Caco-2 (cell line): ENCODE data around the gene COQ9. TPM values are rescaled to one million over a fixed set of nuclear protein-coding genes. Genes with fewer than 3 reads are reported as not detected.

ENCODE experiments used
- BruUV-seq: library from RNA; stranded (reverse); fragments of 400-500 nt; replicated peaks from 2 replicates; lab custom pipeline; 2021; lab: Mats Ljungman, UMichigan
- CTCF ChIA-PET: fragments of 300-600 bp; sonication (Branson Sonifier 250); formaldehyde crosslinking; loops from one replicate; lab custom pipeline; 2022; ENCODE audit warnings: antibody characterized with exemption; lab: Charles Lee
- POLR2A ChIA-PET: fragments of 300-600 bp; sonication (Branson Sonifier 250); formaldehyde crosslinking; loops from one replicate; lab custom pipeline; 2022; ENCODE audit warnings: antibody characterized with exemption; lab: Charles Lee
- DNase-seq, 2 experiments: peaks; one replicate each; pipeline versions ENCODE4 v3.0.0 to v3.0.0-alpha.2; 2020 to 2022
- H3K27me3 ChIP-seq: replicated peaks from 2 replicates; pipeline ENCODE4 v1.6.0; 2011; ENCODE audit warnings: low read length; ENCODE audit not compliant: control insufficient read depth, insufficient read depth
- H3K36me3 ChIP-seq: 2 replicates; pipeline ENCODE4 v1.5.1; 2011; ENCODE audit warnings: low read length; ENCODE audit not compliant: control insufficient read depth, insufficient read depth
- H3K4me1 ChIP-seq: fragments of 250-450 bp; sonication (Bioruptor Pico); 2 replicates; pipeline ENCODE4 v1.5.1; 2020; ENCODE audit warnings: mild to moderate bottlenecking
- H3K4me3 ChIP-seq: 2 replicates; pipeline ENCODE4 v1.5.1; 2011; ENCODE audit warnings: low read depth, mild to moderate bottlenecking, control low read depth, low read length
- H3K9me3 ChIP-seq: fragments of 250-450 bp; sonication (Bioruptor Pico); 2 replicates; pipeline ENCODE4 v1.5.1; 2020; ENCODE audit warnings: mild to moderate bottlenecking, moderate library complexity
- H3K27ac Mint-ChIP-seq: one replicate; pipeline ENCODE4 v1.8.0; 2022; ENCODE audit warnings: mixed read lengths; ENCODE audit not compliant: unreplicated experiment
- H3K27me3 Mint-ChIP-seq: one replicate; pipeline ENCODE4 v1.8.0; 2022; ENCODE audit warnings: mixed read lengths; ENCODE audit not compliant: insufficient read depth, unreplicated experiment
- H3K36me3 Mint-ChIP-seq: one replicate; pipeline ENCODE4 v1.8.0; 2022; ENCODE audit warnings: mild to moderate bottlenecking, mixed read lengths; ENCODE audit not compliant: insufficient read depth, unreplicated experiment
- H3K4me1 Mint-ChIP-seq: one replicate; pipeline ENCODE4 v1.8.0; 2022; ENCODE audit warnings: low read depth, mixed read lengths; ENCODE audit not compliant: unreplicated experiment
- H3K4me3 Mint-ChIP-seq: one replicate; pipeline ENCODE4 v1.8.0; 2022; ENCODE audit warnings: mild to moderate bottlenecking, moderate library complexity, mixed read lengths; ENCODE audit not compliant: unreplicated experiment
- H3K9me3 Mint-ChIP-seq: one replicate; pipeline ENCODE4 v1.8.0; 2022; ENCODE audit warnings: mixed read lengths; ENCODE audit not compliant: unreplicated experiment
- CTCF ChIP-seq, 2 experiments: fragments of 200-600 bp in 1 of 2; IDR thresholded peaks; 1 replicate in 1 of 2; 2 replicates in 1 of 2; pipeline versions ENCODE4 v1.5.1 to v1.8.0; 2011 to 2022; ENCODE audit warnings: antibody characterized with exemption in 1 of 2, control low read depth in 1 of 2, inconsistent platforms in 1 of 2, low read depth in 1 of 2, low read length in 1 of 2, mild to moderate bottlenecking in 1 of 2, moderate library complexity in 1 of 2; ENCODE audit not compliant: insufficient read depth in 1 of 2, severe bottlenecking in 1 of 2, unreplicated experiment in 1 of 2
- intact Hi-C: fragments of 100-400 bp; cut with micrococcal nuclease; formaldehyde crosslinking; loops from one replicate; pipeline ENCODE4 v1.10.0; 2022; ENCODE audit not compliant: unreplicated experiment
- total RNA-seq: library from RNA; stranded (reverse); gene quantifications from 2 replicates; pipeline ENCODE4 v1.2.3, GENCODE V29; 2022

COQ9 gene
- total RNA-seq, 1 experiment from 2014 or later, result 50.9 TPM

GRCh38 chr16:57426356-57426755 is 20.9 kb upstream of the COQ9 start:
- Histone ChIP-seq H3K4me1 (no peaks in the 10 kb centered on the region), H3K27me3 (no peaks in the 10 kb centered on the region), H3K9me3 (no peaks in the 10 kb centered on the region), H3K4me3 (no peak overlapping the region), H3K36me3 (peaks cover 5% of the 10 kb centered on the region; the same call in 1 of the 2 replicates)
- no TSS peak for BruUV-seq
- no peak for TF ChIP-seq CTCF (IDR thresholded peaks at IDR 0.05; ENCODE audit: insufficient read depth in 1 of 2, low read depth in 1 of 2, low read length in 1 of 2, severe bottlenecking in 1 of 2, unreplicated experiment in 1 of 2)
- H3K9me3 Mint-ChIP-seq, result no peaks in the 10 kb centered on the region
- H3K27me3 Mint-ChIP-seq, result no peaks in the 10 kb centered on the region
- ChIA-PET CTCF (interaction anchor here (0.7 to 1.1 kb wide), 3 partner anchors 9 to 126 kb away, joined by 3 read pairs; no protein-coding TSS in a partner anchor), POLR2A (no interaction called here)
- no peak overlapping the region for H3K27ac Mint-ChIP-seq
- DNase-seq, result peak in 1 of 2 experiments; percentile 23
- H3K4me3 Mint-ChIP-seq, result no peak overlapping the region
- peaks cover 35% of the 10 kb centered on the region for H3K36me3 Mint-ChIP-seq
- H3K4me1 Mint-ChIP-seq, result peaks cover 8% of the 10 kb centered on the region
- intact Hi-C loops, result no loop called here

- H3K4me3 Mint-ChIP-seq, result no peak overlapping the region
- peak in 1 of 2 experiments; percentile 21 for DNase-seq
- Histone ChIP-seq H3K9me3 (no peaks in the 10 kb centered on the region), H3K4me3 (no peak overlapping the region), H3K36me3 (peaks cover 5% of the 10 kb centered on the region; the same call in 1 of the 2 replicates), H3K27me3 (no peaks in the 10 kb centered on the region), H3K4me1 (no peaks in the 10 kb centered on the region)
- CTCF ChIA-PET, result interaction anchor here (1.1 kb wide), 1 partner anchor 35 kb away, joined by 3 read pairs; no protein-coding TSS in a partner anchor
- BruUV-seq, result no TSS peak
- no peak overlapping the region for H3K27ac Mint-ChIP-seq
- no peaks in the 10 kb centered on the region for H3K27me3 Mint-ChIP-seq
- peaks cover 44% of the 10 kb centered on the region for H3K36me3 Mint-ChIP-seq
- POLR2A ChIA-PET, result no interaction called here
- TF ChIP-seq CTCF (IDR thresholded peaks at IDR 0.05; ENCODE audit: insufficient read depth in 1 of 2, low read depth in 1 of 2, low read length in 1 of 2, severe bottlenecking in 1 of 2, unreplicated experiment in 1 of 2), result no peak
- H3K4me1 Mint-ChIP-seq, result peaks cover 5% of the 10 kb centered on the region
- no peaks in the 10 kb centered on the region for H3K9me3 Mint-ChIP-seq
- intact Hi-C loops, result no loop called here
These were observed 20.0 kb upstream of the COQ9 start for GRCh38 chr16:57427307-57427706.

GRCh38 chr16:57427824-57428223 is 19.5 kb upstream of the COQ9 start:
- H3K4me1 ChIP-seq, result no peaks in the 10 kb centered on the region
- Mint-ChIP-seq H3K9me3 (no peaks in the 10 kb centered on the region), H3K27me3 (no peaks in the 10 kb centered on the region), H3K4me3 (no peak overlapping the region), H3K27ac (no peak overlapping the region), H3K4me1 (no peaks in the 10 kb centered on the region), H3K36me3 (peaks cover 49% of the 10 kb centered on the region)
- DNase-seq, result no peak
- CTCF ChIA-PET, result no interaction called here
- H3K4me3 ChIP-seq, result no peak overlapping the region
- peaks cover 5% of the 10 kb centered on the region; the same call in 1 of the 2 replicates for H3K36me3 ChIP-seq
- TF ChIP-seq CTCF (IDR thresholded peaks at IDR 0.05; ENCODE audit: insufficient read depth in 1 of 2, low read depth in 1 of 2, low read length in 1 of 2, severe bottlenecking in 1 of 2, unreplicated experiment in 1 of 2), result no peak
- no TSS peak for BruUV-seq
- intact Hi-C loops, result no loop called here
- H3K9me3 ChIP-seq, result no peaks in the 10 kb centered on the region
- H3K27me3 ChIP-seq, result no peaks in the 10 kb centered on the region
- POLR2A ChIA-PET, result no interaction called here
